Stimulated activated naive B cell treated with anti-CD40 and anti-IgM and Interleukin-4, amounts not matched to agents 10 μg/mL and 1 μg/mL and 100 μg/mL, for 72 hours (primary cell): ENCODE results near the gene PRRC2B.
A peak's percentile ranks its signal among the peaks of the same experiment; 100 is the strongest.
"Not testable (repeated sequence)": the region's sequence is repeated elsewhere in the genome, so short reads cannot be mapped to it uniquely, and the experiment has no call there.

Experiments used
- ATAC-seq, 2 donors: fragments of 150-1000 bp; cut with Tn5 transposase; replicated peaks; 2 replicates each; pipeline ENCODE4 v1.10.0; 2021; ENCODE audit warnings: moderate library complexity in 1 of 2
- DNase-seq: peaks from one replicate; pipeline ENCODE4 v3.0.0; 2021
- H3K27ac Mint-ChIP-seq: one replicate; pipeline ENCODE4 v1.8.0; 2022; ENCODE audit warnings: mild to moderate bottlenecking, mixed read lengths
- H3K27me3 Mint-ChIP-seq, 2 donors: one replicate each; pipeline ENCODE4 v1.8.0; 2022; ENCODE audit warnings: mixed read lengths in 2 of 2
- H3K36me3 Mint-ChIP-seq, 2 donors: one replicate each; pipeline ENCODE4 v1.8.0; 2022; ENCODE audit warnings: mixed read lengths in 2 of 2, mild to moderate bottlenecking in 1 of 2
- H3K4me1 Mint-ChIP-seq, 2 donors: one replicate each; pipeline ENCODE4 v1.8.0; 2022; ENCODE audit warnings: mixed read lengths in 2 of 2, mild to moderate bottlenecking in 1 of 2
- H3K4me3 Mint-ChIP-seq, 2 donors: one replicate each; pipeline ENCODE4 v1.8.0; 2022; ENCODE audit warnings: mild to moderate bottlenecking in 2 of 2, mixed read lengths in 2 of 2, moderate library complexity in 1 of 2
- H3K9me3 Mint-ChIP-seq, 2 donors: one replicate each; pipeline ENCODE4 v1.8.0; 2022; ENCODE audit warnings: mixed read lengths in 2 of 2, mild to moderate bottlenecking in 1 of 2

Gene PRRC2B

DNA sequence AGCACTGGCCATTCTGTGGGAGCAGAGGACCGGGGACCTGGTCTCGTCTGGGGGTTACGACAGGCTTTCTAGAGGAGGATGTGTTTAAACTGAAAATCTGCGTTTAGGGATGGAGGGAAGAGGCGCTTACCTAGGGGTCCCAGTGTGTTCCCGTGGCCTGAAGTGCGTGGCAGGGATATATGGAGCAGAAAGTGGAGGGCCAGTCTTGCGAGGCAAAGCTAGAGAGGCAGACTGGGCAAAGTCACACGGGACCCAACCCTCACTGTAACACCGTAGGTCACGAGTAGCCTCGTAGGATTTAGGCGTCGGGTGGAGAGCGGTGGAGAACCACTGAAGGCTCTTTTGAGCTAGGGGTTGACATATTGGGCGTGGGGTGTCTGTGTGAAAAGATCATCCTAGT lies 76.1 kb downstream of the PRRC2B start:
- peaks cover 46 to 67% of the 10 kb centered on the region in 2 donors for H3K36me3 Mint-ChIP-seq
- H3K27ac Mint-ChIP-seq = peak overlapping the region; percentile 15
- H3K27me3 Mint-ChIP-seq = no peaks in the 10 kb centered on the region
- H3K4me1 Mint-ChIP-seq = peaks cover 2 to 16% of the 10 kb centered on the region in 2 donors
- no peaks in the 10 kb centered on the region for H3K9me3 Mint-ChIP-seq
- ATAC-seq (no peak), DNase-seq (no peak)
- no peak overlapping the region for H3K4me3 Mint-ChIP-seq

DNA sequence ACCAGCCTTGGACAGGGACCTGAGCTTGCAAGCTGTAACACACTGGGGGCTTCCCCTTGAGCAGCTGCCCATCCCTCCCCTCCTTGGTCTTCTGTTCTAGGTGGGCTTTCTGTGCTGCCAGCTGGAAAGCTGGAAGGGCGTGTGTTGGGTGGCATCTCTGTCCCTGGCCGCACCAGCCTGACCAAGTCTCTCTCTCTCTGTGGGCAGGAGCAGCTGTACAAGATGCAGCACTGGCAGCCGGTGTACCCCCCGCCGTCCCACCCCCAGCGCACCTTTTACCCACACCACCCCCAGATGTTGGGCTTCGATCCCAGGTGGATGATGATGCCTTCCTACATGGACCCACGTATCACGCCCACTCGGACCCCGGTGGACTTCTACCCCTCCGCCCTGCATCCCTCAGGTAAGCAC lies 76.7 kb downstream of the PRRC2B start:
- DNase-seq (no peak), ATAC-seq (no peak)
- H3K9me3 Mint-ChIP-seq = no peaks in the 10 kb centered on the region
- no peak overlapping the region for H3K27ac Mint-ChIP-seq
- H3K27me3 Mint-ChIP-seq = no peaks in the 10 kb centered on the region
- H3K36me3 Mint-ChIP-seq = peaks cover 47 to 66% of the 10 kb centered on the region in 2 donors
- no peak overlapping the region for H3K4me3 Mint-ChIP-seq
- peaks cover 2 to 16% of the 10 kb centered on the region in 2 donors for H3K4me1 Mint-ChIP-seq

DNA sequence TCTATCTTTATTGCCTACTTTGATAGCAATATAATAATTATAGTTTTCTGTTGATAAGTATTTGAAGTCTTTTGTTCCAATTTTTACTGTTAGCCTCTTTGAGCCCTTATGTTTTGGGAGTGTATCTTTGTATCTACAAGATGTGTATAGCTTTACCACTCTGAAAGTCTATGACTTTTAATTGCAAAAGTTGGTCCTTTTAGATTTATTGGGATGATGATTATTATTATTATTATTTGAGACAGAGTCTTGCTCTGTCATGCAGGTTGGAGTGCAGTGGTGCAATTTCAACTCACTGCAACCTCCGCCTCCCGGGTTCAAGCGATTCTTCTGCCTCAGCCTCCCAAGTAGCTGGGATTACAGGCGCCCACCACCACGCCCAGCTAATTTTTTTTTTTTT lies 78.2 kb downstream of the PRRC2B start:
- DNase-seq, H3K4me3 Mint-ChIP-seq, H3K27ac Mint-ChIP-seq, H3K9me3 Mint-ChIP-seq, ATAC-seq, H3K27me3 Mint-ChIP-seq: not testable (repeated sequence)
- H3K4me1 Mint-ChIP-seq = peaks cover 2 to 16% of the 10 kb centered on the region in 2 donors
- H3K36me3 Mint-ChIP-seq = peaks cover 41 to 68% of the 10 kb centered on the region in 2 donors

DNA sequence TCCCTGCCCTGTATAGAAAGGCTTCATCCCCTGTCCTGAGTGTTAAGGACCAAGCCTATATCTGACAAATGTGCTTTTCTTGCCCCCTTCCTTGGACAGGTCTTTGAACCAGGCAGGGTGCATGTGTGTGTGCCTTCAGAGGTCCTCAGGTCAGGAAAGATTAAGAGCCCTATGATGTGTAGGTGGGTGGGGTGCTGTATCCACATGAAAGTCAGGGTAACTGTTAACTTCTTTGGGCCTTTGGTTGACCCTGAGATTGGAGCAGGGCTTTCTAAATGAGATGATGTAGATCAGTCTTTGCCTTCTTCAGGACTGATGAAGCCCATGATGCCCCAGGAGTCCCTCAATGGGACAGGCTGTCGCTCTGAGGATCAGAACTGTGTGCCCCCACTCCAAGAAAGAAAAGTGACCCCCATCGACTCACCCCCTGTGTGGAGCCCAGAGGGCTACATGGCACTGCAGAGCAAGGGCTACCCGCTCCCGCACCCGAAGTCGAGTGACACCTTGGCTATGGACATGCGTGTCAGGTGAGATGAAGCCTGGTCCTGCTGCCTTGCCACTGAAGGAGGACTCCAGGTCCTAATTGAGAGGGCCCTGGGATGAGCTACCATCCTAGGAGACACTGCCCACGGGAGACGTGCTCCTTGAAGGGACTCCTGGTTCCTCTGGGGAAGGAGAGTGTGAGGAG lies 79.5 kb downstream of the PRRC2B start:
- Mint-ChIP-seq H3K27ac (peak overlapping the region; percentile 86), H3K27me3 (no peaks in the 10 kb centered on the region), H3K9me3 (no peaks in the 10 kb centered on the region), H3K4me3 (no peak overlapping the region), H3K36me3 (peaks cover 38 to 69% of the 10 kb centered on the region in 2 donors), H3K4me1 (peaks cover 9 to 20% of the 10 kb centered on the region in 2 donors)
- ATAC-seq (no peak), DNase-seq (no peak)

DNA sequence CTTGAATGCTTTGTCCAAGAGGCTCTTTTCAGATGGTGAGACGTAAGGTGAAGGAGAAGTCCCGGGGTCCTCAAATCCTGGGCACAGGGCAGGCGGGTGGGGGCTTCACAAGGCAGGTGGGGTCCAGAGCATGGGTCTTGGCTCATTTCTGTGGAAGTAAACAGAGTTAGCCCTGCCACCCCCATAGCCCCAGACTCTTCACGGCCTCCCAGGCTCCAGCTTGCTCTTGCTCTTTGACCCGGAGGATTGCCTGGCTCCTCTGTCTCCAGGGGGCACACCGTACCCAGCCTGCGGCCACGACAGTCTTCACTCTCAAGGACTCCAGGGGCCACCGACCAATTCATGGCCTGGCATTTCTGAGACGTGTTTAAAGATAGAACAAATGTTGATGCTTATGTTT lies 80.0 kb downstream of the PRRC2B start:
- no peak for DNase-seq

DNA sequence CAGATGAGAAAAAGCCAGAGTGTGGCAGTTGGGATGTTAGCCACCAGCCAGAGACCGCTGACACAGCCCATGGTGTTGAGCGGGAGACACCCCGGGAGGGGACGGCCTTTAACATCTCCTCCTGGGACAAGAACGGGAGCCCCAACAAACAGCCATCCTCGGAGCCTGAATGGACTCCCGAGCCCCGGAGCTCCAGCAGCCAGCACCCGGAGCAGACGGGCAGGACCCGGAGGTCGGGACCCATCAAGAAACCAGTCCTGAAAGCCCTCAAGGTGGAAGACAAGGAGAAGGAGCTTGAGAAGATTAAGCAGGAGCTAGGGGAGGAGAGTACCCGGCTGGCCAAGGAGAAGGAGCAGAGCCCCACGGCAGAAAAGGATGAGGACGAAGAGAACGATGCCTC lies 80.8 kb downstream of the PRRC2B start:
- Mint-ChIP-seq H3K36me3 (peaks cover 41 to 71% of the 10 kb centered on the region in 2 donors), H3K4me3 (no peak overlapping the region)

More for the DNA sequence above, 80.0 kb downstream of the PRRC2B start:
- no peak for ATAC-seq
- H3K4me1 Mint-ChIP-seq = peaks cover 10 to 22% of the 10 kb centered on the region in 2 donors
- no peaks in the 10 kb centered on the region for H3K27me3 Mint-ChIP-seq
- no peak overlapping the region for H3K27ac Mint-ChIP-seq
- H3K36me3 Mint-ChIP-seq = peaks cover 40 to 69% of the 10 kb centered on the region in 2 donors
- no peaks in the 10 kb centered on the region for H3K9me3 Mint-ChIP-seq
- H3K4me3 Mint-ChIP-seq = no peak overlapping the region

DNA sequence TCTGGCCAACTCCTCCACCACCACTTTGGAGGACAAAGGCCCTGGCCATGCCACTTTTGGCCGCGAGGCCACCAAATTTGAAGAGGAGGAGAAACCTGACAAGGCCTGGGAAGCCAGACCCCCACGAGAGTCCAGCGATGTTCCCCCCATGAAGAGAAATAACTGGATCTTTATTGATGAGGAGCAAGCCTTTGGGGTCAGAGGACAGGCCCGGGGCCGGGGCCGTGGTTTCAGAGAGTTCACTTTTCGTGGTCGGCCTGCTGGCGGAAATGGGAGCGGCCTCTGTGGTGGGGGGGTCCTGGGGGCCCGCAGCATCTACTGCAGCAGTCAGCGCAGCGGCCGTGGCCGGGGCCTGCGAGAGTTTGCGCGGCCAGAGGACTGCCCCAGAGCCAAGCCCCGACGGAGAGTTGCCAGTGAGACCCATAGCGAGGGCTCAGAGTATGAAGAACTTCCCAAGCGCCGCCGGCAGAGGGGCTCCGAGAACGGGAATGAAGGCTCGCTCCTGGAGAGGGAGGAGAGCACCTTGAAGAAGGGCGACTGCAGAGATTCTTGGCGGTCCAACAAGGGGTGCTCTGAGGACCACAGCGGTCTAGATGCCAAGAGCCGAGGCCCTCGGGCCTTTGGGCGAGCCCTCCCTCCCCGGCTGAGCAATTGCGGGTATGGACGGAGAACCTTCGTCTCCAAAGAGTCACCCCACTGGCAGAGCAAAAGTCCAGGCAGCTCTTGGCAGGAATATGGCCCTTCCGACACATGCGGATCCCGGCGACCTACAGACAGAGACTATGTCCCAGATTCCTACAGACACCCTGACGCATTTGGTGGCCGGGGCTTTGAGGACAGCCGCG lies 81.4 kb downstream of the PRRC2B start:
- no peak for DNase-seq
- peaks cover 36 to 65% of the 10 kb centered on the region in 2 donors for H3K36me3 Mint-ChIP-seq
- no peaks in the 10 kb centered on the region for H3K9me3 Mint-ChIP-seq
- no peaks in the 10 kb centered on the region for H3K27me3 Mint-ChIP-seq
- no peak for ATAC-seq
- peaks cover 10 to 14% of the 10 kb centered on the region in 2 donors for H3K4me1 Mint-ChIP-seq
- H3K27ac Mint-ChIP-seq = peak overlapping the region; percentile 75
- H3K4me3 Mint-ChIP-seq = no peak overlapping the region

More for the DNA sequence above, 80.8 kb downstream of the PRRC2B start:
- ATAC-seq = no peak
- Mint-ChIP-seq H3K9me3 (no peaks in the 10 kb centered on the region), H3K4me1 (peaks cover 10 to 20% of the 10 kb centered on the region in 2 donors), H3K27me3 (no peaks in the 10 kb centered on the region), H3K27ac (peak overlapping the region; percentile 75)
- no peak for DNase-seq

DNA sequence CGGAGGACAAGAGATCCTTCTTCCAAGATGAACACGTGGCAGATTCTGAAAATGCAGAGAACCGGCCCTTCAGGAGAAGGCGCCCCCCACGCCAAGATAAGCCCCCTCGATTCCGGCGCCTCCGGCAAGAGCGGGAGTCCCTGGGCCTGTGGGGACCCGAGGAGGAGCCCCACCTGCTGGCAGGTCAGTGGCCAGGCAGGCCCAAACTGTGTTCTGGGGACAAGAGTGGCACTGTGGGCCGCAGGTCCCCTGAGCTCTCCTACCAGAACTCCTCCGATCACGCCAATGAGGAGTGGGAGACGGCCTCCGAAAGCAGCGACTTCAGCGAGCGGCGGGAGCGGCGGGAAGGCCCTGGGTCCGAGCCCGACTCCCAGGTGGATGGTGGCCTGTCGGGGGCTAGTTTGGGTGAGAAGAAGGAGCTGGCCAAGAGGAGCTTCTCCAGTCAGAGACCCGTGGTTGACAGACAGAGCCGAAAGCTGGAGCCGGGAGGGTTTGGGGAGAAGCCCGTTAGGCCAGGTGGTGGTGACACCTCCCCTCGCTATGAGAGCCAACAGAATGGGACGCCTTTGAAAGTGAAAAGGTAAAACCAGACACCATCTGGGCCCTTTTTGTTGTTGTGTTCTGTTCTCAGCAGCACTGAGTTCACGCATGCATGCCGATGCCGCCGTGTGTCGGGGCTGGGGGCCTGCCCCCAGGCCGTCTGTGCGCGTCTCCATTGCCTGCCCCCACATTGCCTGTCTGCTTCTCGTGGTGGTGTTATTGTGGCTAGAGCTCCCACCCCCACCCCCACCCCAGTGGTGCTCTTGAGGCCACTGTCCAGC lies 82.3 kb downstream of the PRRC2B start:
- Mint-ChIP-seq H3K36me3 (peaks cover 30 to 57% of the 10 kb centered on the region in 2 donors), H3K4me3 (no peak overlapping the region), H3K4me1 (peaks cover 10 to 14% of the 10 kb centered on the region in 2 donors), H3K9me3 (no peaks in the 10 kb centered on the region), H3K27me3 (no peaks in the 10 kb centered on the region), H3K27ac (no peak overlapping the region)
- DNase-seq (no peak), ATAC-seq (no peak)

DNA sequence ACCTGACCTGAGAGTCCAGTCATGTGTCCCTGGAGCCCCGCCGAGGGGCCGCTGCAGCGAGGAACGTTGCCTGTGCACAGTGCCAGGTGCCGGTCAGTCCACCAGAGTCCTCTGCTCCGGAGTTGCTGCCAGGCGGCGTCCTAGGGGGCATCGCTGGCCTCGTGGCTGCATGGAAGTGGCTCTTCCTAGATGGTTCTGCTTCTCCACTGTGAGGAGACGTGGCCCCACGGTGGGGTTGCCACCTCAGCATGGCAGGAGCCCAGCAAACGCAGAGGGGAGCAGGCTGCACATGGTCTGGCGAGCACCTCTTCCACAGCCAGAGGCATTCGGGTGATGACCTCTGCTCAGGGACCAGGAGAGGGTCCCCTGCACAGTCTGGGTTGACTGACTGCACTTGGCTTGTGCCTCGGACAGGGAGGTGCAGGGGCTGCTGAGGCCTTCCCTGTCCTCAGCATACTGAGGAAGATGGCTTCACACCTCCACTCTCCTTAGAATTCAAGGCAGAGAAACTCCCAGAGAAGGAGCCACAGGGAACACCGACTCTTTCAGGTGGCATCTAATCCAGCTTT lies 83.0 kb downstream of the PRRC2B start:
- no peaks in the 10 kb centered on the region for H3K27me3 Mint-ChIP-seq
- peaks cover 10 to 14% of the 10 kb centered on the region in 2 donors for H3K4me1 Mint-ChIP-seq
- H3K27ac Mint-ChIP-seq = peak overlapping the region; percentile 70
- peaks cover 35 to 57% of the 10 kb centered on the region in 2 donors for H3K36me3 Mint-ChIP-seq
- ATAC-seq (no peak), DNase-seq (no peak)
- H3K4me3 Mint-ChIP-seq = no peak overlapping the region
- H3K9me3 Mint-ChIP-seq = no peaks in the 10 kb centered on the region

DNA sequence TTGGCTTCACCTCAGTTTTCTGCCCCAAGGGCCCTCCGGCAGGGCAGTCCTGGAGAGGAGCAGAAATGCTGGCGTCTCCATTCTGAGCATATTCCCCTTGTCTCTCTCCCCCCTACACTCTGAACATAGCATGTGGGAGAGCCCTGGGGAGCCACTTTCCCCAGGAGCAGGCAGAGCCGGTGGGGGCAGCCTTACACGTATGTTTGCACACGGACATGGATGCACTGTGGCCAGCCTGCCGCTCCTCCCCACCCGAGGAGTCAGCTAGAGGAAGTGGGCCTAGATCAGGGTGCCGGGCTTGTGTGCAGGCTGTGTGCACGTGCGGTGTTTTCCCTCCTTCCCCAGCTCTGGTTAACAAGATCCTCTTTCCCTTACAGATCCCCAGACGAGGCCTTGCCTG lies 83.5 kb downstream of the PRRC2B start:
- H3K4me1 Mint-ChIP-seq = peaks cover 10 to 14% of the 10 kb centered on the region in 2 donors
- DNase-seq = no peak
- peak overlapping the region; percentile 76 for H3K27ac Mint-ChIP-seq
- no peaks in the 10 kb centered on the region for H3K27me3 Mint-ChIP-seq
- H3K36me3 Mint-ChIP-seq = peaks cover 40 to 62% of the 10 kb centered on the region in 2 donors
- no peak for ATAC-seq
- H3K4me3 Mint-ChIP-seq = no peak overlapping the region
- H3K9me3 Mint-ChIP-seq = no peaks in the 10 kb centered on the region

DNA sequence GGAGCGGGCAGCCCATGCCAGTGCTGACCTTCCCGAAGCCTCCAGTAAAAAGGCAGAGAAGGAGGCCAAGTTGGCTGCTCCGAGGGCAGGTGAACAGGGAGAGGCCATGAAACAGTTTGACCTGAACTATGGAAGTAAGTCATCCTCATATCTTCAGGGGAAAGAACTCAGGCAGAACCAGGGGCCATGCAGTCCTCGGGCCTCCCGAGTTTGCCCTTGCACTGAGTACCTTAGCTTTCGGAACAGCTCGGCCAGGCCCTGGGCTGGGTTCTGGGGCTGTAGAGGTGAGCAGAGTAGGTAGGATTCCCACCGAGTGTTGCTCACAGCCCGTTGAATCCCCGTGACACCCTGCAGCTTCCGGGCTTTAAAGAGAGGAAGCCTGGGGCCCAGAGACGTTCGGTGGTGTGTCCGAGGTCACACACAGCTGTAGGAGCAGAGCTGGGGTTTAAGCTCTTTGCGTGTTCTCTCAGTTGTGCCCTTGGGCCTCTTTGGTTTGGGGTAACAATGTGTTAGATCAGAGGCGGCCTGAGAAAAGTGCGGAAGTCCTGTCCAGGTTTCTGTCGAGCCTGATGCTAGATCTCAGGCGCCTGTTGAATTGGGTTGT lies 84.0 kb downstream of the PRRC2B start:
- Mint-ChIP-seq H3K9me3 (no peaks in the 10 kb centered on the region), H3K27ac (peak overlapping the region; percentile 76), H3K36me3 (peaks cover 42 to 63% of the 10 kb centered on the region in 2 donors), H3K4me3 (no peak overlapping the region), H3K27me3 (no peaks in the 10 kb centered on the region), H3K4me1 (peaks cover 8 to 10% of the 10 kb centered on the region in 2 donors)
- no peak for ATAC-seq
- no peak for DNase-seq

DNA sequence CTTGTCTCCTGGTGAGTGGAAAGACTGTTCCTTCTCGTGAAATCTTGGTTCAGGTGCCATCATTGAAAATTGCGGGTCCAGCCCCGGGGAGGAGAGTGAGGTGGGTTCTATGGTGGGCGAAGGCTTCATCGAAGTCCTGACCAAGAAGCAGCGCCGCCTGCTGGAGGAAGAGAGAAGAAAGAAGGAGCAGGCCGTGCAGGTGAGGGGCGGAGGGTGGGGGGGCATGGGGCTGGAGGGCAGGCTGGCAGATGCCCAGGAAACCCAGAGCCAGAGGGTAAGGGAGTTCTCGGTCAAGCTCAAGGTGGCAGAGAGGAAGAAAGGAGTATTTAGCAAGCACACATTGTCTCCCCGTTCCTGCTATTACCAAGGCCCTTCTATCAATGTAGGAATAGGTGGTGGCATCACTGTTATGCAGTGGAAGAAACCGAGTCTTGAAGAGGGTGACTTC lies 84.6 kb downstream of the PRRC2B start:
- ATAC-seq (peak; percentile 66 to 73), DNase-seq (peak; percentile 24)
- H3K4me3 Mint-ChIP-seq = peak overlapping the region in 1 of 2 donors; percentile 14
- H3K36me3 Mint-ChIP-seq = peaks cover 38 to 60% of the 10 kb centered on the region in 2 donors
- peak overlapping the region; percentile 5 for H3K27ac Mint-ChIP-seq
- no peaks in the 10 kb centered on the region for H3K27me3 Mint-ChIP-seq
- H3K4me1 Mint-ChIP-seq = peaks cover 6 to 8% of the 10 kb centered on the region in 2 donors
- no peaks in the 10 kb centered on the region for H3K9me3 Mint-ChIP-seq

DNA sequence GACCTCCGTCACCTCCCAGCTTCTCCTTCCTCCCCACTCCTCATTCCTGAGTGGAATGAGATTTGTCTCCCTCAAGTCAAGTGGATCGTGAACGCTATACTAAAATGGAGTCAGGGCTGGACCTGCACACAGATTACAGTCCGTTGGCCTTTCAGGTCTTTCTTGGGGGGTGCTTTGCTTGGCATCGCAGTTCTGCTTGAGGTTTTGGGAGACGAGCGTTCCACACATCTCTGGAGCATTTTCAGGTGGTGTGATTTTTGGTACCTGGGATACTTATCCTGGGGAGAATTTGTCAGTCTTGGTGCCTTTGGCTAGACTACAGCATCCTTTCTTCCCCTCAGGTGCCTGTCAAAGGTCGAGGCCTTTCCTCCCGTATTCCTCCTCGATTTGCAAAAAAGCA lies 85.0 kb downstream of the PRRC2B start:
- Mint-ChIP-seq H3K4me1 (peaks cover 6 to 8% of the 10 kb centered on the region in 2 donors), H3K4me3 (no peak overlapping the region), H3K27me3 (no peaks in the 10 kb centered on the region), H3K36me3 (peaks cover 38 to 55% of the 10 kb centered on the region in 2 donors), H3K9me3 (no peaks in the 10 kb centered on the region), H3K27ac (no peak overlapping the region)
- DNase-seq (no peak), ATAC-seq (no peak)
